ENCODE measurements around the gene CCDC24.

Gene CCDC24

DNA sequence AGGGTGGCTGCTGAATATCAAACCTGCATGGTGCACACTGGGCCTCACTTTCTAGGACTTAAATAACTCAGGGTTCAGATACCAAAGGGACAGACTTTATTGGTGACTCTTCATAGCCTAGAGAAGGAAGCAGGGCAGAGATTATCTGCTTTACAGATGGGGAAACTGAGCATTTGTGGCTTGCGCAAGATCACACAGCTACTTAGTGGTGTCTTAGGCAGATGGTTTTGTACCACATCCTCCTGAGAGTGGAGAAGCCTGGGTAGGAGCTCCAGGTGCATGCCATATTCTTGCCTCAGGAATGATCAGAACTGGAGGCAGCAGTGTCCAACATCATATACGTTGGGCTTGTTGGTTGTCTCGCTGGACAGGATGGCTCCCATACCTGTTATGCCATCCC is 28.4 kb upstream of the CCDC24 start:
- no peak for DNase-seq (ENCODE audit: low spot score)

DNA sequence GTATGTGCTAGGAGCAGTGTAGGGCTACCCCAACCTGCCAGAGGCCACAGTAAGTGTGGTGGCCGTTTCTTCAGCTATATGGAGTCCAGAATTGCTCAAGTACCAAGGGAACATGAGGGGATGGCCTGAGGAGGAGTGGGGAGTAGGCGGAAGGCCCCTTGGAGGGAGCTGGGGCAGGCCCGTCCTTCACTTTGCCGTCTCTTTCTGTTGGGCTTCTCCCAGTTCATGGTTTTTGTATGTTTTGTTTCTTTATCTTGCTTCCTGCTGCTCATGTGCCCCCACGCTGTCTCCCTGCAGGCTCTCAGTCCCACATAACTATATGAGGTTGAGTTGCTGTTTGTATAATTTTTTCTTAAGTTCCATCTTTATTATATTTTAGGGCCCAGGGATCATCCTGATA is 27.5 kb upstream of the CCDC24 start:
- no peak for DNase-seq (ENCODE audit: low spot score)

DNA sequence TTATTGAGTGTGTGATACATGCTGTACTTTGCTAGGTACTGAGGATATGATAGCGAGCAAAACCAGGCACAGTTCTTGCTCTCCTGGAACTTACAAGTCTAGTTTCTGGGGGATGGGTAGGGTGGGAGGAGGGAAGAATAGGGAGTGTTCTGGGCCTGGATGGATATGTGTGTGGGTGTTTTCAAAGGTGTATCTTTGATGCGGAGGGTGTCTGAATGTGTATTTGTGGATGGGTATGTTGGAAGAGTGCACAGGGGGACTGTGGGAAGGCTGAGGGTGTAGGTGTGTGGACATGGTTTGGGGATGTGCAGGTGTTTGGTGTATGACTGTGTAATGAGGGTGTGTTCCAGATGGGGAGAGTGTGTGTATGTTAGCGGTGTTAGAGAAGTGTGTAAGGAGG is 26.1 kb upstream of the CCDC24 start:
- DNase-seq (ENCODE audit: low spot score): no peak

DNA sequence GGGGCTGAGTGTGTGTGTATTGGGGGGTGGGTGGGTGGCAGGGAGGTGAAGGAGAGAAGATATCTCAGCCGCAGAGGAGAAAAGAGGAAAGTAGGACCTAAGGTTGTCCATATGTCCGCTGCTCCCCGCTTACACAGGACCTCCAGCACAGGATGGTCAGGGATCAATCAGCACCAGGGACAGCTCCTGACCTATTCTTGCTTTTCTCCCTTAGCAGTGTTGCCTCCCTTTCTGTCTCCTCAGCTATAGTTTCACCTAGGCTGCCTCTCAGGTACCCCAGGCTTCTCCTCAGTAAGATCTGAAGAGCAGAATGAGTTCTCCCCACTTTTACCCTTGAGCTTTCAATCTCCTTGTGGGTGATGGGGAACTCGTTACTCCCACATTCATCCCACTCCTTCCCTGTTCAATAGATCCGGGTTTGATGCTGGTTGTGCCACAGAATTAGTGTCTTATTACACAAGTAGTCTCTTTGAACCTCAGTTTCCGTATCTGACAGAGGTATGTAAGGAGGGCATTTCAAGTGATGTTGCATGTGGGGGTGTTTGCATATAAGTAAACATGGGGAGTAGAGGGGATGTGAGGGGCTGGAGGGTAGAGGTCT is 23.0 kb upstream of the CCDC24 start:
- DNase-seq (ENCODE audit: low spot score): no peak

DNA sequence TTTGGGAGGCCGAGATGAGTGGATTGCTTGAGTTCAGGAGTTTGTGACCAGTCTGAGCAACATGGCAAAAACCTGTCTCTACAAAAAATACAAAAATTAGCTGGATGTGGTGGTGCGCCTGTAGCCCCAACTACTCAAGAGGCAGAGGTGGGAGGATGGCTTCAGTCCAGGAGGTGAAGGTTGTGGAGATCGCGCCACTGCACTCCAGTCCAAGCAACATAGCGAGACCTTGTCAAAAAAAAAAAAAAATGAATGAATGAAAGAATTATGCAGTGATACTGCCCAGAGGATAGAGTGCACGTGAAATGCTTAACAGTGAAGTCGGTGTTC is 22.0 kb upstream of the CCDC24 start:
- no peak for DNase-seq (ENCODE audit: low spot score)

DNA sequence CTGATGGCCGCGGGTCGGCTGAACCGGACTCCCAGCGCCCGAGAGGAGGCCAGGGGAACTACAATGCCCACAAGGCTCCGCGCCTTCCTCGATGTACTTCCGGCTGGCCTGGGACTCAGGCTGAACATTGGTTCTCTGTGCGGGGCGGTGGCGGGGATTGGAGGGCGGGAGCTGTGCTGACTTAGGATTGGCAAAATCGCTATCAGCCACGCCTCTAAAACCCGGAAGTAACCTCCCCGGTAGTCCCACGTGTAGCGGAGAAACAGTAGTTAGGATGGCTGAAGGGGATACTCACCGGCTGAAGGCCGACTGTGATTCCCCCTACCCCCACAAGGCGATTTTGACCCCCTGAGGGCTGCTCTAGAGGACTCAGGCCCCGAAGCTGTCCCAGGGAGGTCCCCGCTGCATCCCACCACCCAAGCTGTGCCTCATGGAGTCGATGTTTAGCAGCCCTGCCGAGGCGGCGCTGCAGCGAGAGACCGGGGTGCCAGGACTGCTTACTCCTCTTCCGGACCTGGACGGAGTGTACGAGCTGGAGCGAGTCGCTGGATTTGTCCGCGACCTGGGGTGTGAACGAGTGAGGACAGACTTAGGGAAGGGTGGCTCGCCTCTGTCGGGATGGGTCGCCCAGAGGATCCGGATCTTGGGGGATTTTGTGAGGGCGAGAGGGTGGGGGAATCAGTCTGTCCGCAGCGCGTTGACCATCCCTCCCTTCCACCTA is 21.5 kb upstream of the CCDC24 start, which contains the start of gene DPH2:
DPH2 (plus strand) TSS at position 265 of the 721 bp plus-strand sequence; CDS start at position 431, 166 bp downstream.
- DNase-seq (ENCODE audit: low spot score): peak; percentile 97

DNA sequence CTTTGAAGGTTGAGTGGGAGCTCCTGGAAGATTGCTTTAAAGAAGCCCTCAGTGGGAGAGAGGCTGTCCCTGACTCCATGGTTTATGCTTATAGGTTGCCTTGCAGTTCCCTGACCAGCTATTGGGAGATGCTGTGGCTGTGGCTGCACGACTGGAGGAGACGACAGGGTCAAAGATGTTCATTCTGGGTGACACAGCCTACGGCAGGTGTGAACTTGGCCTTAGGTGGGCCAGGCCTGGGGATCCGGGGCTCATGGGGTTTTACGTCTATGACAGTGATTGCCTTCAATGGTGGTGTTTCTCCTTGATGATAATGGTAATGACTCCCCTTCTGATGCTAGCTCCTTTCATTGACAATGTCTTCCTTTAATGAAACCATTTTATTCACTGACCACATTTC is 20.9 kb upstream of the CCDC24 start:
- no peak for DNase-seq (ENCODE audit: low spot score)

DNA sequence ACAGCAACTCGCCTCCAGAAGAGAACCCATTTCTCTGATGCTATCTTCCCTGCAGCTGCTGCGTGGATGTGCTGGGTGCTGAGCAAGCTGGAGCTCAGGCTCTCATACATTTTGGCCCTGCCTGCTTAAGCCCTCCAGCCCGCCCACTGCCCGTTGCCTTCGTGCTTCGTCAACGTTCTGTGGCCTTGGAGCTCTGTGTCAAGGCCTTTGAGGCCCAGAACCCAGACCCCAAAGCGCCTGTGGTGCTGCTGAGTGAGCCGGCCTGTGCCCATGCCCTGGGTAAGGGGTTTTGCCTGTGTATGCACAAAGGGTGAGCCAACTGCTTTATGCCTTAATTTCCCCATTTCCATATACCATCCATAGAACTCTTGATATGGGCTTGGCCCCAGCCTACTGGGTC is 20.5 kb upstream of the CCDC24 start:
- DNase-seq (ENCODE audit: low spot score): no peak

DNA sequence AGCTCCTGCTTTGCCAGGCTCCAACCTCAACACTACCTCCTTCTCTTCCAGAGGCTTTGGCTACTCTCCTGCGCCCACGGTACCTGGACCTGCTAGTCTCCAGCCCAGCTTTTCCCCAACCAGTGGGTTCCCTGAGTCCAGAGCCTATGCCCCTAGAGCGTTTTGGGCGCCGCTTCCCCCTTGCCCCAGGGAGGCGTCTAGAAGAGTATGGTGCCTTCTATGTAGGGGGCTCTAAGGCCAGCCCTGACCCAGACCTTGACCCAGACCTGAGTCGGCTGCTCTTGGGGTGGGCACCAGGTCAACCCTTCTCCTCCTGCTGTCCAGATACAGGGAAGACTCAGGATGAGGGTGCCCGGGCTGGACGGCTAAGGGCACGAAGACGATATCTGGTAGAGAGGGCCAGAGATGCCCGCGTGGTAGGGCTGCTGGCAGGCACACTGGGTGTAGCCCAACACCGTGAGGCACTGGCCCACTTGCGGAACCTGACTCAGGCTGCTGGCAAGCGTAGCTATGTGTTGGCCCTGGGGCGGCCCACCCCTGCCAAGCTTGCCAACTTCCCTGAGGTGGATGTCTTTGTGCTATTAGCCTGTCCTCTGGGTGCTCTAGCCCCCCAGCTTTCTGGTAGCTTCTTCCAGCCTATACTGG is 19.9 kb upstream of the CCDC24 start:
- no peak for DNase-seq (ENCODE audit: low spot score)

DNA sequence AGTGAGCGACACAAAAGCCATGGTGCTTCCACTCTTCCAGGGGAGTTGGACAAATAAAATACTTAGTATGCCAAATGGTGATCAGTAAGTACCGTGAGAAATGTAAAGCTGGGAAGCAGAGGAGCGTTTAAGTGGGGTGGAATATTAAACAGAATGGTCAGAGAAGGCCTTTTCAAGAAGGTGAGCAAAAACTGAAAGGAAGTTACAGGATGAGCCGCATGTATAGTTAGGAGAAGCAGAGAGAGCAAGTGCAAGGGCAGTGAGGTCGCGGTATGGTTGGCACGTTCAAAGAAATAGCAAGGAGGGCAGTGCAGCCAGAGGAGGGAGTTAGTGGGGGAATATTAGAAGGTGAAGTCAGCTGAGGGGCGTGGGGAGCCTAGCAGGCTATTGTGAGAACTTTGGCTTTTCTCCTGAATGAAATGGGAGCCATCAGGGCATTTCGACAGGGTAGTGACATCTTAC is 17.4 kb upstream of the CCDC24 start:
- DNase-seq (ENCODE audit: low spot score): no peak

DNA sequence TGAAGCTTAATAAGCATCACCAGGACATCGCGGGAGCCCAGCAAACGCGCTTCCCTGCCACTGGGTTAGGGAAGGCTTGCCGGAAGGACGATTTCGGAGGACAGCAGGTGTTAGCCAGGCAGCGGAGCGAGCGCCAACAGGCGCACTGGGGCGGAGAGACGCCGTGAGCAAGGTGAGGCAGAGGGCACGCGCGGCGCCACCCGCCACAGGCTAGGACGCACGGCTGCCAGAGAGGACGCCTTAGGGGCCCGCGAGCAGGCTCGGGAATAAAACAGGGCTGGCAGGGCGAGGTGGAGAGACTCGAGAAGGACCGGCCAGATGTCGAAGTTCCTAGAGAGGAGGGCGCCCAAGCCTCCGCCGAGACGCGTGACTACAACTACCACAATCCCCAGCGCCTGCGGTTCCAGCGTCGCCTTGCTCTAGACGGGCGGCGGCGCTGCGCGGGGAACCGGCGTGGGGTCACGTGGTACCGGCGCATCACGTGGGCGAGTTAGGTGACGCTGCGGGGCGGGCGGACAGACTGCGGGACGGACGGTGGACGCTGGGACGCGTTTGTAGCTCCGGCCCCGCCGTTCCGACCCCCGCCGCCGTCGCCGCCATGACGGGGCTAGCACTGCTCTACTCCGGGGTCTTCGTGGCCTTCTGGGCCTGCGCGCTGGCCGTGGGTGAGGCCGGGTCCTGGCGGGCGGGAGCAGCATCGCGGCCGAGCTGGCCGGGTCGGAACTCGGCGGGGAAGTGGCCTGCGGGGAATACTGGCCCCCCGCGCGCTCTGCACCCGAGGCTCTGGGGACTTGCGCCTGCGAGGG is 16.8 kb upstream of the CCDC24 start, which contains the start of gene ATP6V0B:
ATP6V0B (plus strand) TSS at position 518 of the 806 bp plus-strand sequence; CDS start at position 599, 81 bp downstream.
- peak; percentile 96 for DNase-seq (ENCODE audit: low spot score)

DNA sequence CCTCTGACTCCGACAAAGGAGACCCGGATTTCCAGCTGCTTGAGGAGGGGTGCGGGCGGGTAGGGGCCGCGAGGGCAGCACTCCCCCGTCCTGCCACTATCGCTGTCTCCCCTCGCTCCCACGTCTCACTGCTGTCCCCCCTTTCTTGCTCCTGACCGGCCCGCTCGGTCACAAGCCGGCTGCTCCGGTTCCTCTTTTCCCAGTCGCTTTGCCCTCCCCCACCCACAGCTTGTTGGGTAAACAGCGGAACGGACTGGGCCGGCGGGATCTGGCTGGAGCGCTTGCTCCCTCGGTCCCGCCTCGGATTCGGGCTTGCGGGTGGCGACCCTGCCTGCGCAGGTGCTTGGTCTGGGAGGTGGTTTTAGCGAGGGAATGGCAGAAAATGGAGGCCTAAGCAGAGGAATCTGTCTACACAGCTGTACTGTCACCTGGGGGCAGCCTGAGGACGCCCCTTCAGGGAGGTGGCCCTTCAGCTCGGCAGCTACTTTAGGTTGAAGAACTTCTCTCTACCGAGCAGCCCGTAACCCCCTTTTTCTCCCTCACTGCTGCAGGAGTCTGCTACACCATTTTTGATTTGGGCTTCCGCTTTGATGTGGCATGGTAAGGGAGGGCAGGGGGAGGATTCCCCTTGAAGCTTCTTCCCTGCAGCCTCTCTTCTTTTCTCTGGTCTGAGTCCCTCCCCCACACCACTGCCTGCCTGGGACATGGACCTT is 16.0 kb upstream of the CCDC24 start:
- no peak for DNase-seq (ENCODE audit: low spot score)

DNA sequence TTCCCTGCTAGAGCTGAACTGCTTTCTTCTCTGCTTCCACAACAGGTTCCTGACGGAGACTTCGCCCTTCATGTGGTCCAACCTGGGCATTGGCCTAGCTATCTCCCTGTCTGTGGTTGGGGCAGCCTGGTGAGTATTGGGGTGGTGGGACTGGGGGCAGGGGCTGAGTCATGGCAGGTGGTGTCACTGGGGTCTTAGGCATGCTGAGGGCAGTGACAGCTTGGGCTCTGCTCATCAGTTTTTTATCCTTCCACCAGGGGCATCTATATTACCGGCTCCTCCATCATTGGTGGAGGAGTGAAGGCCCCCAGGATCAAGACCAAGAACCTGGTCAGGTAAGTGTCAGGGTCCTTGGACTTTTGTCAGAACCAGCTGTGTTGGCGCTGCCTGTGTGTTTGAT is 15.4 kb upstream of the CCDC24 start:
- no peak for DNase-seq (ENCODE audit: low spot score)

DNA sequence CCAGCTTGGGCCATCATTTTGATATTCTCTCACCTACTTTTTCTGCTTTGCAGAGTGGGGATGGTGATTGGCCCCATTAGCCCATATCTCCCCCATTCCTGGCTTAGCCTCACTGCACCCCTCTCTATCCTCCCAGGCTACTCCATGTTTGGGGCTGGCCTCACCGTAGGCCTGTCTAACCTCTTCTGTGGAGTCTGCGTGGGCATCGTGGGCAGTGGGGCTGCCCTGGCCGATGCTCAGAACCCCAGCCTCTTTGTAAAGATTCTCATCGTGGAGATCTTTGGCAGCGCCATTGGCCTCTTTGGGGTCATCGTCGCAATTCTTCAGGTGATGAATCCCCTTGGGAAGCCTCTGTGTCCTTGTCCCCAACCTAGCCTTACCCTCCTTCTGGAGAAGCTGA is 14.5 kb upstream of the CCDC24 start:
- DNase-seq (ENCODE audit: low spot score): no peak

DNA sequence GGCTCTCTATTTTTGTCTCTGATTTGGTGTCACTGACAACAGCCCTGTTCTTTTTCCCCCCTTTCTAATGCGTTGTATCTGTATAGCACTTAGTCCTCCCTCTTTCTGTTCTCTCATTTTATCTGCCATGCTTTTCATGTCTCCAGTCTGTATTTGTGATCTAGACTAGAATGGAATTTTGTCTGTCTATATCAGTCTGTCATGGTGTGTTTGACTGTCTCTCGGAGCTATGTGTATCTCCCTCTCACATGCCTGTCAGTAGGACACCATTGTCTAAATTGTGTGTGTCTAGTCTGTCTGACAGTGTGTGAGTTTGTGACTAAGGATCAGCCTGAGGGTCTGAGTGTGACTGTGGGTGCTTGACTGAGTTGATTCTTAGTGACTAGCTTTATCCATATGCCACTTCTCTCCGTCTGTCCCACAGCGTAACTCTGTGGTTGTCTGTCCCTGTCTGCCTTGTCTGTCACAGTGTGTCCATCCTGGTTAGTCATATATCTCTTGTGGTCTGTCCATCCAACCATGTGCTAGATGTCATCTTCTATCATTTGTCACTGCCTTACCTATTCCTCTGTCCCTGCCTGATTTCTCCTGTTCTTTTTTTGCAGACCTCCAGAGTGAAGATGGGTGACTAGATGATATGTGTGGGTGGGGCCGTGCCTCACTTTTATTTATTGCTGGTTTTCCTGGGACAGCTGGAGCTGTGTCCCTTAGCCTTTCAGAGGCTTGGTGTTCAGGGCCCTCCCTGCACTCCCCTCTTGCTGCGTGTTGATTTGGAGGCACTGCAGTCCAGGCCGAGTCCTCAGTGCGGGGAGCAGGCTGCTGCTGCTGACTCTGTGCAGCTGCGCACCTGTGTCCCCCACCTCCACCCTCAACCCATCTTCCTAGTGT is 13.8 kb upstream of the CCDC24 start:
- DNase-seq (ENCODE audit: low spot score): no peak

DNA sequence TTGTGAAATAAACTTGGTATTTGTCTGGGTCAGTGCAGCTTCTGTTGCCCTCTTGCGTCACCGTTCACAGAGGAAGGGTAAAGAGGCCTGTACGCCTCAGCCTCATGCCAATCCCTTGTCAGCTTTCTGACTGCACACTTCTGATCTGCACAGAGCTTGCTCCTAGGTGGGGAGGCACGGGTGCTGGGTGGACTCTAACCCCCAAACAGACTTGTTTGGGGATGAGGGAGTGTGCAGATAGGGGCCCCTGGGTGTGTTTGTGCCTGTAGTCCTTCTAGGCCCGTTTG is 13.2 kb upstream of the CCDC24 start:
- no peak for DNase-seq (ENCODE audit: low spot score)

DNA sequence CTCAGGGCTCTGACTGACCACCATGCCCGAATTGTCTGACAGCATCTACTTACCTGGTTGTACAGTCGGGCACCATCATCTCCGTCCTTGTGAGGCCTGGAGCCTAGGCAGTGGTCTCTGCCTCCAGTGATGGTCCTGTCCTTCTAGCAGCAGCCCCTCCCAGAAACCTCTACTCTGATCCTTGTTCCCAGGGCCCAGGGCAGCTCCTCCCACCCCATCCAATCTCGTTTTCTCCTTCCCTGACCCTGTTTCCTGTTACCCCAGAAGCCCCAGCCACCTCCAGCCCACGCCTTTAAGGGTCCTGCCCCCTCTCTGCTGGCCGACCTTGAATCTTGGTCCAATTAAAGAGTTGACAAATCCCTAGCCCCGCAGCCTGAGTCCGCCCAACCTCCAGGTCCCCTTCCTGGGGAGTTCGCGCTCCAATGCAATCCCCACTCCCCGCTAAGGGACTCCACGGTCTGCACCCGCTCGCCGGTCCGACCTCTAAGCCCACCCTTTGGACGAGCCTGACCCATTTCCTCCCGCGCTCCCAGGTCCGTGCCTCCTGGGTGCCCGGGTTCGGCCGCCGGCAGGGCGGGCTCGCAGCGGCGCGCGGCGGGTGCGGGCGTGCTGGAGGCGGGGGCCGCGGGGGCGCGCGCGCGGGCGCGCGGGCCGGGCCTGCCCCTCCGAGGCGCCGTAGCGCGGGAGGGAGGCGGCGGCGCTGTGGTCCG is 12.7 kb upstream of the CCDC24 start, which contains the start of gene B4GALT2:
B4GALT2 (plus strand) TSS at position 660 of the 710 bp plus-strand sequence. CDS start 1,951 bp downstream, outside the sequence.
- peak; percentile 53 for DNase-seq (ENCODE audit: low spot score)

DNA sequence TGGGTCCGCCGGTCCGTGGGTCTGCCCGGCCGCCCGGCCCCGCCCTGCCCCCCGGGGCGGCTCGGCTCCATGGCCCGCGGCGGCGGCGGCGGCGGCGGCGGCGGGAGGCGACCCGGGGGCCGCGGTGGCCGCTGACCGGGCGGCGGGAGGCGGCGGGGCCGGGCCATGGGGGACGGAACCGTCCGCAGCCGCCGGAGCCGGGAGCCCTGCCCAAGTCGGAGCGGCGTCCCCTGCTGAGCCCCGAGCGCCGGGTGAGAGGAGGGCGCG is 12.2 kb upstream of the CCDC24 start:
- DNase-seq (ENCODE audit: low spot score): no peak

DNA sequence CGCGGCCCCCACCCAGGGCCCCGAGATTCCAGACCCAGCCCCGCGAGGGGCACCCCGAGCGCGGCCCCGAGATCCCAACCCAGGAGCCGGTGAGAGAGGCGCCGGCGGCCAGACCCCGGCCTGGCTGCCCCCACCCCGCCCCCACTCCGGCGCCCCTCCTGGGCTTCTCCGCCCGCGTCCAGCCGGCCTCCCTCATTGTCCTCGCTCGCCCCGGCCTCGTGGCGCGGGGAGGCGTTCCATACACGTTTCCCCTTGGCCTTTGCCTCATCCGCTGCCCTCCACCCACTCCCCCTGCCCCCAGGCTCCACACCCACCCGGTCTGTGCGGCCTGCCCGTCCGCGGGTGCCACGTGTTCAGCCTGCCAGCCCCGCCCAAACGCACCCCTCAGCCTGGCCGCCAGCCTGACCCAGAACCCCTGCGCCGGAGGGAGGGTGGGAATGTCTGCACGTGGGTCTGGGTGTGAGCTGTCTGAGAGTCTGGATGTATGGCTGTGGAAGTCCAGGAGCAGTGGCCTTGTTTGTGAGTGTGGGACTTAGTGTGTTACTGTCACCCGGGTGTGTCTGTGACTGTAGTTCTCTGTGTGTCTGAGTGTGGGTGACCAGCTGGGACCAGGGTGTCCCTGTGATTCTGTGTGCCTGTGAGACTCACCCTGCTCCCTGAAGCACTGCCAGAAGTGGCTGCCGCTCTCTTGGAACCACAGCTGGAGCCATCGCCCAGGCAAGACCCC is 11.7 kb upstream of the CCDC24 start:
- no peak for DNase-seq (ENCODE audit: low spot score)
